Nephron progenitor cell (in vitro differentiated cells): ENCODE results near the gene RASGRF1.

ENCODE experiments used
- DNase-seq: peaks from one replicate; pipeline ENCODE4 v3.0.0; 2021
- H3K27ac Mint-ChIP-seq: 2 replicates; pipeline ENCODE4 v1.8.0; 2021; ENCODE audit warnings: mild to moderate bottlenecking, moderate library complexity, mixed read lengths
- H3K27me3 Mint-ChIP-seq: 2 replicates; pipeline ENCODE4 v1.8.0; 2021; ENCODE audit warnings: mild to moderate bottlenecking, low read depth, mixed read lengths; ENCODE audit not compliant: poor library complexity
- H3K36me3 Mint-ChIP-seq: 2 replicates; pipeline ENCODE4 v1.8.0; 2021; ENCODE audit warnings: low read depth, mixed read lengths
- H3K4me1 Mint-ChIP-seq: 2 replicates; pipeline ENCODE4 v1.8.0; 2021; ENCODE audit warnings: mixed read lengths
- H3K4me3 Mint-ChIP-seq: 2 replicates; pipeline ENCODE4 v1.8.0; 2021; ENCODE audit warnings: mild to moderate bottlenecking, moderate library complexity, mixed read lengths
- H3K9me3 Mint-ChIP-seq: 2 replicates; pipeline ENCODE4 v1.8.0; 2021; ENCODE audit warnings: mild to moderate bottlenecking, moderate library complexity, mixed read lengths
- TF ChIP-seq, protein P1 (sequence below): fragments of 200-600 bp; sonication (generic); IDR thresholded peaks from 2 replicates; pipeline ENCODE4 v1.5.0; 2021; ENCODE audit warnings: antibody characterized with exemption

The RASGRF1 gene

DNA sequence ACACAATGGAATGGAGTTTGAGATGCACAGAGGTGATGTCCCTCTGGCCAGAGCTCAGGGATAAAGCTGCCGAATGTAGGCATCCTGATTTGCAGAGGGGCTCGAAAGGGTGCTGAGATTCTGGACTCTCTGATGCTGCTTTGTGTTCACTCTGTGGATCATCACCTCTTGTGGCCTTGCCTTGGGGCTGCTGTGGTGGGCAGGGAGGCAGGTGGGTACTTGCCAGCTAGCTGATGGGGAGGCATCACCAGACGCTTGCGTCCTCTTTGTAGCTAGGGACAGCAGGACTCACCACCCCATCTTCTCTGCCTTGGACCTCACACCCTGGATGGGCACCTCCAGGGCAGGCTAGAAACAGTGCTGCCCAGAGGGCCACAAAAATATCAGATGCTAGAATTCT lies 14.6 kb upstream of the RASGRF1 start:
- H3K9me3 Mint-ChIP-seq: no peaks in the 10 kb centered on the region
- no peak overlapping the region for H3K4me3 Mint-ChIP-seq
- TF ChIP-seq, protein P1, sequence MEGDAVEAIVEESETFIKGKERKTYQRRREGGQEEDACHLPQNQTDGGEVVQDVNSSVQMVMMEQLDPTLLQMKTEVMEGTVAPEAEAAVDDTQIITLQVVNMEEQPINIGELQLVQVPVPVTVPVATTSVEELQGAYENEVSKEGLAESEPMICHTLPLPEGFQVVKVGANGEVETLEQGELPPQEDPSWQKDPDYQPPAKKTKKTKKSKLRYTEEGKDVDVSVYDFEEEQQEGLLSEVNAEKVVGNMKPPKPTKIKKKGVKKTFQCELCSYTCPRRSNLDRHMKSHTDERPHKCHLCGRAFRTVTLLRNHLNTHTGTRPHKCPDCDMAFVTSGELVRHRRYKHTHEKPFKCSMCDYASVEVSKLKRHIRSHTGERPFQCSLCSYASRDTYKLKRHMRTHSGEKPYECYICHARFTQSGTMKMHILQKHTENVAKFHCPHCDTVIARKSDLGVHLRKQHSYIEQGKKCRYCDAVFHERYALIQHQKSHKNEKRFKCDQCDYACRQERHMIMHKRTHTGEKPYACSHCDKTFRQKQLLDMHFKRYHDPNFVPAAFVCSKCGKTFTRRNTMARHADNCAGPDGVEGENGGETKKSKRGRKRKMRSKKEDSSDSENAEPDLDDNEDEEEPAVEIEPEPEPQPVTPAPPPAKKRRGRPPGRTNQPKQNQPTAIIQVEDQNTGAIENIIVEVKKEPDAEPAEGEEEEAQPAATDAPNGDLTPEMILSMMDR: no peak
- DNase-seq: no peak
- no peaks in the 10 kb centered on the region for H3K4me1 Mint-ChIP-seq
- no peaks in the 10 kb centered on the region for H3K36me3 Mint-ChIP-seq
- H3K27ac Mint-ChIP-seq: no peak overlapping the region
- H3K27me3 Mint-ChIP-seq: peaks cover 72% of the 10 kb centered on the region

DNA sequence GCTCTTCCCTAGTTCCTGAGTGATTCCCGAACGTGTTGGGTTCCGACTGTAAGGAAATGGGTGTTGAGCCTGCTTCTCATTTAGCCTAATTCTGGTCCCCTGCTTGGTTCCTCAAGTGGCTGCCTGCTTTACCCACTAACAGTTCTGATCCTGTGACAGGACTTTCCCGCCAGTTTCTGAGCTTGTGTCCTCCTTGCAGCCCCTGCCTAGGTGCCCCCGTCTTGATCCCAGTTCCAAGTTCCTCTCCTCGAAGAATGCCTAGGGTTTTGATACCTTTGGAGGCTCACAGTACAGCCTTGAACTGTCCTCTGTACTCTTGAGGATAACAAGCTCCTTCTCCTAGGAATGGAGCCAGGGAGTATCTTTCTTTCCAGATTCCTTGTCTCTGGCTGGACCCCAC lies 12.0 kb upstream of the RASGRF1 start:
- peaks cover 80% of the 10 kb centered on the region for H3K27me3 Mint-ChIP-seq
- H3K4me1 Mint-ChIP-seq: no peaks in the 10 kb centered on the region
- TF ChIP-seq, protein P1: no peak
- H3K9me3 Mint-ChIP-seq: no peaks in the 10 kb centered on the region
- no peak overlapping the region for H3K27ac Mint-ChIP-seq
- H3K36me3 Mint-ChIP-seq: no peaks in the 10 kb centered on the region
- DNase-seq: no peak
- H3K4me3 Mint-ChIP-seq: no peak overlapping the region

DNA sequence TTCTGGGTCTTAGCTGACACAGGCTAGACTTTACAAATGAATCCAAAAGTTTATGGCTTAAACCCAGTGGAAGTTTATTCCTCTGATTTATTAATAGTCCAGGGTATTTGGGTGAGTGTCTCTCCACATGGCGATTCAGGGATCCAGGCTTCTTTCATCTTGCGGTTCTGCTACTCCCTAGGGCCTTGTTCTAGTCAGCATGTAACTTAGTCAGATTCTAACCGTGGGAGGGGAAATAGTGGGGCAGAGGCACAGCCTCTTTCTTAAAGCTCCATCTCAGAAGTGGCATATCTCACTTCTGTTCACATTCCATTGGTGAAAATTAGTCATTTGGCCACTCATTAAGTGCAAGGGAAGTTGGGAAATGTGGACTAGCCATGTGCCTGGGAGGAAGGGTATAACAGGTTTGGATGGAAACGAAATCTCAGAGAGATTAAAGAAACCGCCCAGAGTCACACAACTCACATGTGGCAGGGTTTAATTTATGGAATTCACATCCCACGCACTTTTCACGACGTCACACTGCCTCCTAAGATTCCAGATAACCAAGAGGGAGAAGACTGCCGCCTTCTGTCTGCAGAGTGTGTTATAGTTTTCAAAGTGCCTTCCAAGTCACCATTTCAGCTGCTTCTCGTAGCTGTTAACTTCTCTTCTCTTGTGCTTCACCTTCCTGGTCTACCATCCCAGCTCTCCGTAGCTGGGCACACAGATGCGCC lies 11.4 kb upstream of the RASGRF1 start:
- no peaks in the 10 kb centered on the region for H3K36me3 Mint-ChIP-seq
- no peaks in the 10 kb centered on the region for H3K4me1 Mint-ChIP-seq
- H3K27ac Mint-ChIP-seq: no peak overlapping the region
- no peak for DNase-seq
- TF ChIP-seq, protein P1: no peak
- H3K27me3 Mint-ChIP-seq: peaks cover 82% of the 10 kb centered on the region
- H3K9me3 Mint-ChIP-seq: no peaks in the 10 kb centered on the region
- no peak overlapping the region for H3K4me3 Mint-ChIP-seq

DNA sequence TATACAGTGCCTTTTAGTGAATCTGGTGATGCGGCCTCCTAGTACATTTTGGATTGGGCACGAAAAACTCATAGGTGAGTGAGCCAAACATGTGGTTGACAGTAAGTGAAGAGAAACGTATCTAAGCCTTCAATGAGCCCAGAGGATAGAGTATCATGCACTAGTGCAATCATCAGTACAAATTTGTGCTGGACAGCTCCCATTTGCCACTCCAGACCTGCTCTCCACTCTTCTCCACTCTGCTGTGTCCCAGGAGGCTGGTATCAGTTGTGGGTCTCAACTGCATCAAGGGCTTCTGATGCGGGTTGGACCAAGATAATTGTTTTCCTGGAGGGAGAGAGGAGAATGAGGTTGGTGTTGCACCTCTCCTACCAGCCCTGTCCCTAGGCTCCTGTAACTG lies 9.1 kb upstream of the RASGRF1 start:
- no peak for DNase-seq
- H3K27me3 Mint-ChIP-seq: peaks cover 90% of the 10 kb centered on the region
- no peaks in the 10 kb centered on the region for H3K4me1 Mint-ChIP-seq
- no peaks in the 10 kb centered on the region for H3K36me3 Mint-ChIP-seq
- H3K4me3 Mint-ChIP-seq: no peak overlapping the region
- no peak overlapping the region for H3K27ac Mint-ChIP-seq
- no peaks in the 10 kb centered on the region for H3K9me3 Mint-ChIP-seq
- TF ChIP-seq, protein P1: no peak

DNA sequence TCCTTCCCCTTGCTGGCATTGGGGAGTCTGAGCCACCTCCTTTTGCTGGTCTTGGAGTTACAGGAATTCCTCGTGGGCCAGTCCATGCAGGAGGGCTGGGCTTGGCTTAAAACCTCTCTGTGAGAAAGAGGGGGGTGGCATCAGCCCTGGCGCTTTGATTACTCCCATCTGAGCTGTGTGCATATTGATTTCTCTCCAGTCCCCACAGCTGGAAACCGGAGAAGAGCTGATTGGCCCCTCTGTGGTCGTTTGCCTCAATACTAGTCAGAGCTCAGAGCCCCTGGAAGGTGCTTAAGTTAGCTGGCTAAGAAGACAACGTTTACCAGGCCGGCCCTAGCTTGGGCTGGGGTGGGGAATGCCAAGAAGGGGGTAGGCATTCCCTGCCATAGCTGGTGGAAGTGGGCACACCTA lies 4.0 kb upstream of the RASGRF1 start:
- Mint-ChIP-seq H3K4me1 (peaks cover 20% of the 10 kb centered on the region), H3K27me3 (peaks cover 99% of the 10 kb centered on the region), H3K27ac (no peak overlapping the region), H3K9me3 (no peaks in the 10 kb centered on the region), H3K4me3 (no peak overlapping the region), H3K36me3 (no peaks in the 10 kb centered on the region)
- DNase-seq: no peak
- TF ChIP-seq, protein P1: no peak

DNA sequence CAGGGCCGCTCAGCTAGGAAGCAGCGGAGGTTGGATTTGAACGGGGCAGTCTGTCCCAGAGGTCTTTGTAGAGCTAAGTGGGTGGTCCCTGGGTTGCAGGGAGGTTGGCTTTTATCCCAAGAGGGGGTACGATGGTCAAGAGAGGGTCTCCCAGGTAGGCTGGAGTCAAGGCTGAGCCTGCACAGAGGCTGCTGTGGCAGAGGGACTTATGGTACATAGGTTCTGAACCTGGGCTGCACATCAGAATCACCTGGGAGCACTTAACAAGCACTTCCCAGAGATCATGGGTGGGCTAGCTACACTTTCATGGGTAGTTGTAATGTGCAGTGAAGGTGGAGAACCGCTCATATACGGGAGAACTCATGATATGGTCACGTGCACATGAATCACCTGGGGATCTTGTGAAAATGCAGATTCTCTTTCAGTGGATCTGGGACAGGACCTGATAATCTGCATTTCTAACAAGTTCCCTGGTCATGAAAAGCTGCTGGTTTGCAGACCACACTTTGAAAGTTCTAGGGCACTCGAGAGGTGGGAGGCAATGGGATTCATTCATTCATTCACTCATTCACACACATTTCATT lies 2.9 kb upstream of the RASGRF1 start:
- TF ChIP-seq, protein P1: no peak
- Mint-ChIP-seq H3K27ac (no peak overlapping the region), H3K4me3 (no peak overlapping the region), H3K27me3 (peaks cover 99% of the 10 kb centered on the region), H3K4me1 (peaks cover 20% of the 10 kb centered on the region), H3K36me3 (no peaks in the 10 kb centered on the region), H3K9me3 (no peaks in the 10 kb centered on the region)
- DNase-seq: no peak
